ENCODE results near the gene KLF15.

KLF15 gene

DNA sequence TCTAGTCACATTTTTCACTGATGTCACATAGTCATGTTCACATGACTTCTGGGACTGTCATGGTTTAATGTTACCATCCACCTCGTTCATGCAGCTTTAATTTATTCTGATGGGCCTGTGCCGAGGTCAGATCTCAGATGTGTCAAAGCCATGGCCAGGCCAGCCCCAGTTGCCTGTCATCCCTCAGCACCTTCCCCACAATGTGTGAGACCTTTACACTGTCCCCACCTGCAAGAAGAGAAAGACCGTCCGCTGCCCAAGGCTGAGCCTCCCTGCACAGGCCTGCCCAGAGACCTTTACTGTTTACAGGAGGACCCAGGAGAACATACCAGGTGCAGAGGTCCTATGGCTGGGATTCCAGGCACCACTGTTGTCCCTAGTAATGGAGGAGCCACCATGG lies 12.8 kb upstream of the KLF15 start:
- no peak for DNase-seq (ENCODE audit: low read depth)
- TF ChIP-seq, protein P1, sequence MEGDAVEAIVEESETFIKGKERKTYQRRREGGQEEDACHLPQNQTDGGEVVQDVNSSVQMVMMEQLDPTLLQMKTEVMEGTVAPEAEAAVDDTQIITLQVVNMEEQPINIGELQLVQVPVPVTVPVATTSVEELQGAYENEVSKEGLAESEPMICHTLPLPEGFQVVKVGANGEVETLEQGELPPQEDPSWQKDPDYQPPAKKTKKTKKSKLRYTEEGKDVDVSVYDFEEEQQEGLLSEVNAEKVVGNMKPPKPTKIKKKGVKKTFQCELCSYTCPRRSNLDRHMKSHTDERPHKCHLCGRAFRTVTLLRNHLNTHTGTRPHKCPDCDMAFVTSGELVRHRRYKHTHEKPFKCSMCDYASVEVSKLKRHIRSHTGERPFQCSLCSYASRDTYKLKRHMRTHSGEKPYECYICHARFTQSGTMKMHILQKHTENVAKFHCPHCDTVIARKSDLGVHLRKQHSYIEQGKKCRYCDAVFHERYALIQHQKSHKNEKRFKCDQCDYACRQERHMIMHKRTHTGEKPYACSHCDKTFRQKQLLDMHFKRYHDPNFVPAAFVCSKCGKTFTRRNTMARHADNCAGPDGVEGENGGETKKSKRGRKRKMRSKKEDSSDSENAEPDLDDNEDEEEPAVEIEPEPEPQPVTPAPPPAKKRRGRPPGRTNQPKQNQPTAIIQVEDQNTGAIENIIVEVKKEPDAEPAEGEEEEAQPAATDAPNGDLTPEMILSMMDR (conservative IDR thresholded peaks at IDR 0.05; ENCODE audit: low read depth, low read length): no peak
- no peak overlapping the region for H3K4me3 ChIP-seq (ENCODE audit: low read length)

DNA sequence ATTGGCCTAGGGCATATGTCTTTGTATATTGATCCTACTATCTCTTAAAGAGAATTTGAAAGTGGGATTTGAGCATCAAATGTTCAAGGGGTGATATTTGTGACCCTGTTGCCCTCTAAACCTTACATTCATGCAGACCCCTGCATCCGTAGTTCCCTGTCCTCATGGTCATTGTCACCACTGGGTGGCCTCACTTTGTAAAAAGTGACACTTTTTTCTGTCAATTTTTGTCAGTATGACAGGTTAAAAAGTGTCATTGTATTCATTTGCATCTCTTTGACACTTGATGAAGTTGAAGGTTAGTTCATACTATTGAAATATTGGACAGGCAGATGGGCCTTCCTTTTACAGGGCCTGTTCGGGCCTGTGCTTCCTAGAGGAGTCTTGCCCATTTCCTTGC lies 12.3 kb upstream of the KLF15 start:
- no peak overlapping the region for H3K4me3 ChIP-seq (ENCODE audit: low read length)
- DNase-seq (ENCODE audit: low read depth): no peak
- TF ChIP-seq, protein P1 (conservative IDR thresholded peaks at IDR 0.05; ENCODE audit: low read depth, low read length): no peak

DNA sequence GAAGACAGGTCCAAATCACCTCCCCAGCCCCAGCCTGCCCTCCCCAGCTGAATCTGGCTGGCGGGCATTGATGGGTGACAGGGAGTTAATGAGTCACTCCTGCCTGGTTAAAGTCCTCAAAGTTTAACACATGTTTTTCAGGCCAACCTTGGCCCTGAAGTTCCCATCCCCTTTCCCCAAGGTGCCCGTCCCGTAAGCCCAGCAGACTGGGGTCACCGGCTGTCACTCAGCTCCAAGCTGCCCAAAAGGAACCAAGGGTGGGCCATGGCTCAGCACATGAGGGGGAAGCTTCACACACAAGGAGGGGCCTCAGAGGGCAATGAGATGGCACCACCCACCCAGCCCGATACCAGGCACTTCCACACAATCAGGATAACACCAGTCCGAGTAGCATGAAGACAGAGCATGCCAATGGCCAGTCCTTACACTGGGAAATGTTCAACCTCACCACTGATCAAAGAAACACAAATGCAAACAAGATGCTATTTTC lies 10.2 kb upstream of the KLF15 start:
- no peak overlapping the region for H3K4me3 ChIP-seq (ENCODE audit: low read length)
- TF ChIP-seq, protein P1 (conservative IDR thresholded peaks at IDR 0.05; ENCODE audit: low read depth, low read length): no peak
- DNase-seq (ENCODE audit: low read depth): no peak

DNA sequence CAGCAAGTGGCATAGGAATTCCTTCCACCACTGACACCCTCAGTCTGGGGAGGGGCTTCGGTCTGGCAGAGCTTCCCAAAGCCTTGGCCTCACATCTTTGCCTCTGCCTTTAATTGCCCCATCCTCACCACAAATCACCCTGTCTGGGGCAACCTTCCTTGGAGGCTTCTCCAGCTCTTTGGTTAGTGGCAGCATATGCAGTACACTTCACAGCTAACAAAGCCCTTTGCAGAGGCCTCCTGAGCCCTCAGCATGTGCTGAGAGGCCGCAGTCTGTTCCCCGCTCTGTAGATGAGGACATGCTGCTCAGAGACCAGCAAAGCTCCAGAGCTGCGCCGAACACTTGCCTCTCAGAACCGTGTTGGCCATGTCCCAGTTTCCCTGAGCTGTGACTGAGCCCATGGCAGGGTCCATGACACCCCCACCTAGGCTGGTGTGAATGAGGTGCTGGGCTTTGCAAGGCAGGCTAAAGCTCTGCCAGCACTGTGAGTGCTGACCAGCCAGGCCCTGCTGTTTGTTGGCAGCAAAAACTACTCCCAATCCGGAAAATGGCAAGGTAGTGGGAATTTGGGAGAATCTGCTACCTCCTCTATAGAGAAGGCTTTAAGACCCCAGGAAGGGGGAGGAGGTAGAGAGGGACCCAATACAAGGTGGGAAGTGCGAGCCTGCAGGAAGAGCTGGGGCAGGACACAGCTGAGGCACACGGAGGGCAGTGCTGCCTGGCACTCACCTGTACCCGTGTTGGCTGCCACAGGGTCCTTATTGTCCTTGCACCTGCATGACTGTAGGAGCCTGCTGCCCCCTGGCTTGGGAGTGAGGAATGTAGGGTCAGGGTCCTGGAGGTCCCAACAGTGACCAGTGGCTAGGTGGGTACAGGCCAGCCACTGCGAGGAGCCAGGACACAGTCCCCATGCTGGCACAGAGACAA lies 8.4 kb upstream of the KLF15 start:
- TF ChIP-seq, protein P1 (conservative IDR thresholded peaks at IDR 0.05; ENCODE audit: low read depth, low read length): peak; percentile 18
- no peak overlapping the region for H3K4me3 ChIP-seq (ENCODE audit: low read length)
- DNase-seq (ENCODE audit: low read depth): no peak

DNA sequence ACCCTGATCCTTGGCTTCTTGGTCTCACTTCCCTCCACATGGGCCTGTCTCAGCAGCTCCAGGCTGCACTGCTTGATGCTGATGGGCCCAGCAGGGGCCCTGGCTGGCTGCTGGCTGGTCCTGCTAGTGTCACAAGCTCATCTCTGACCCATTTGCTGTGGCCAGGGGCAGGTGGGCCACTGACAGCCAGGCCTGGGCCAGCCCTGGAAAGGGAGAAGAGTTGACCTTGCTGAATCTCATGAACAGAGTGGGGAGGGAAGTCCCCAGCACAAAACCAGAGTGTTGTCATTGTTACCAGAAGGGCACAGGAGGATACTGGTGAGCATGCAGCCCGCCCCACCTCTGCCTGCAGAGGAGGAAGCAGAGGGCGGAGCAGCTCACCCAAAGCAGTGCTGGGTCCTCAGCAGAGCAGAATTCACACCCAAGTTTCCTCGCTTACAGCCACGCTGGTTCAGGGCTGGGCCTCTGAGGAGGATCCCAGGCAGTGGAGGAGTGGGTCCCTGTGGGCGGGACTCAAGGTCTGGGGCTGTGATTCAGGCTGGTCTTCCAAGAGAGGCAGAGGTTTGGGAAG lies 7.6 kb upstream of the KLF15 start:
- no peak overlapping the region for H3K4me3 ChIP-seq (ENCODE audit: low read length)
- no peak for DNase-seq (ENCODE audit: low read depth)
- TF ChIP-seq, protein P1 (conservative IDR thresholded peaks at IDR 0.05; ENCODE audit: low read depth, low read length): no peak

DNA sequence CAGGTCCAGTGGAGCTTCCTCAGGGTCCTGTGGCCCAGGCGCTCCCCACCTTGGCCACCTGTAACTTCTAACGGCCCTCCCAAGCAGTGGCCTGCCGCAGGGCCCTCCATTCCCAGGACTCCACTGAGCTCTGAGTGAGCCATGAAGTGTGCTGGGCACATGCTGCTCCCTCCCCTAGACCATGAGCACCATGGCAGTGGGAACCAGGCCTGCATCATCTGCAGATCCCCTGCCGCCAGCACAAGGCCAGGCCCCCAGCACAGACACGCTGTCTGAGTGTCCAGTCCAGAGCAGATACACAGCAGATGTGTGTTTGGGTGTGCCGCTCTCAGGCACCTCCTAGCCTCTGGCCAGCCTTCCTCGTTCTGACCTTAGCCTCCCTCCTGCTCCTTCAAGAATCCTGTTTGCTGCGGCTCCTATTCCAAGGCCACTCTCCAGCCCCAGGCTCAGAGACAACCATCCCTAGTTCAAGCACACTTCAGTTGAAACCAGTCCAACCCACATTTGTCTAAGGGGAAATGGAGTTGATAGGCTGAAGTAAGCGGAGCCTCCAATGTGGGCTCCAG lies 7.0 kb upstream of the KLF15 start:
- no peak overlapping the region for H3K4me3 ChIP-seq (ENCODE audit: low read length)
- TF ChIP-seq, protein P1 (conservative IDR thresholded peaks at IDR 0.05; ENCODE audit: low read depth, low read length): no peak
- DNase-seq (ENCODE audit: low read depth): no peak
